ENCODE results near the gene KTN1.
A peak's percentile ranks its signal among the peaks of the same experiment; 100 is the strongest.

Gene KTN1

DNA sequence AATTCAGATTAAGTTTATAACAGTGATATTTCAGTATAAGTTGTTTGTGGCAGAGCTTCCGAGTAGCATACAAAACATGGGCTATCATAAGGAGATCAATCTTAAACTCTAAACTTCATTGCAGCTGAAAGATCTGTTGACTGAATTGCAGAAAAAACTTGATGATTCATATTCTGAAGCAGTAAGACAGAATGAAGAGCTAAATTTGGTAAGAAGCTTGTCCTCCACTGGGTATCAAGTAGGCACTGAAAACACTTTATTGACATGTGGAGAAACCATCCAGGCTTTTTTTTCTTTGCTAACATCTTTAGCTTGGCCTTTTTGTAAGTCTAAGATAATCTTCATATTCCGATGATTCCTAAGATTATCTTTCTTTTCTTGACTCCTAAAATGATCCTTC lies 93.0 kb downstream of the KTN1 start:
- no peak for DNase-seq

DNA sequence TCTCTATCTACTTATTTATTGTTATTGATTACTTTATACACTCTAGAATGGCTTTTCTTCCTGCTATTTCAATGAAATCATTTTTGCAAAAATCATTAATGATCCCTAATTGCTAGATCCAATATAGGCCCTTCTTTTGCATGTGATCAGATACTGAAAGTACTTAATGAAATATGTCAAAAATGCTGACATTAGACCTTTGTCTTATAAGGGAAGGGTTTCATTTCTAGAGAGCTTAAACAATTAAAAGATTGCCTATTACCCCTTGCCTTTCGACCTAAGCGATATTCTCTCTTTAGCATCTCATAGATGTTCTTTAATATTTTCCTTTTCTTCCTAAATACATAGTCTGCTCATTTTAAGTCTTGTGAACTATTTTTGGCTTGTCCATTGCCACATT lies 101.1 kb downstream of the KTN1 start:
- no peak for DNase-seq

GRCh38 chr14:55684956-55685584 lies 105.1 kb downstream of the KTN1 start:
- DNase-seq = no peak

- DNase-seq = no peak
These were observed 106.7 kb downstream of the KTN1 start for GRCh38 chr14:55686713-55687112.

DNA sequence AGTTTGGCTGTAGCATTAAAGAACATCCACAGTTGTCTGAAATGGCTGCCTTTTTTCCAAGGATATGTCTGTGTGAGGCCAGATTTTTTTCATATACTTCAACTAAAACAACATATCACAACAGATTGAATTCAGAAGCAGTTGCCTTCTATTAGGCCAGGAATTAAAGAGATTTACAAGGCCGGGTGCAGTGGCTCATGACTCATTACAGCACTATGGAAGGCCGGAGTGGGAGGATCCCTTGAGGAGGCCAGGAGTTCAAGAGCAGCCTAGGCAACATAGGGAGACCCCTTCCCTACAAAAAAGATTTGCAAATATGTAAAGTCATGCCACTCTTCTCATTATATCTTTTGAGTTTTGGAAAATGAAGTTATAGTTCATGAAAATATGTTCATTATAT lies 108.6 kb downstream of the KTN1 start:
- no peak for DNase-seq

GRCh38 chr14:55689981-55690871 lies 110.2 kb downstream of the KTN1 start:
- no peak for DNase-seq

DNA sequence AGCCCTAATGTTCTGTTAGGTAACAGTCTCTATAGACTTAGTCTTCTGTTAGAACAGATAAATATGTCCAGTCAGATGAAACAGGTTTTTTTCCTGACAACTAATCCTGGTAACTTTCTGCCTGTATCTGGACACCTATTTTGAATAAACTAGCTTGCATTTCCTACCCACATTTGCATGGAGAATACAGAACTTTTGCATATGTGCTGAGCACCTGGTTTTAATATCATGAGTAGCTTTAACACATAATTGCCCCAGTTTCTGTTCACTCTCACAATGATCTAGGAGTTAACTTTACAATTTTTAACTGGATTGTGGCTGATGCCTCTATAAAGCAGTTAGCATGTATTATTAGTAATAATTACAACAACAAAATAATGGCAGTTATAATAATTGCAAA lies 111.7 kb downstream of the KTN1 start:
- no peak for DNase-seq

DNA sequence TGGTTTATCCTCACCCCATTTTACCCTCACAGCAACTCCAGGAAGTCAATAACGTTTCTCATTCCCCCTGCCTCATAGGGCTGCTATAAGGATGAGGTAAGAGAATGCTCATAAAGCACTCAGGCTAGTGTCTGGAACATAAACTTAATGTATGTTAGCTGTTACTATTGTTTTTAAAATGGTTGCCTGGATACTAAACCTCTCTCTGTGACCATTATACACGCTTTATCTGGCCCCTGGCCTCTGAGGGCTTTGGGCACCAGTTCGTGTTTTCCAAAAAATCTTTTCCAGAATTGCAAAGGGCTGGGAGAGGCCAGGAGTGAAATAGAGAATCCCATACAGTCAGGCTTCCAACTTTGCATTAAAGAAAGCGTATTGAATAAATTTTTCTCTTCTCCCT lies 113.9 kb downstream of the KTN1 start:
- DNase-seq = no peak

- DNase-seq = no peak
These were observed 117.4 kb downstream of the KTN1 start for GRCh38 chr14:55697414-55697861.

- DNase-seq = no peak
These were observed 118.0 kb downstream of the KTN1 start for GRCh38 chr14:55698051-55698450.

GRCh38 chr14:55699131-55700057 lies 119.4 kb downstream of the KTN1 start:
- DNase-seq = peak in 1 of 56 donors; percentile 33

GRCh38 chr14:55701638-55702037 lies 121.6 kb downstream of the KTN1 start:
- no peak for DNase-seq

- no peak for DNase-seq
These were observed 122.5 kb downstream of the KTN1 start for GRCh38 chr14:55702511-55702910.

DNA sequence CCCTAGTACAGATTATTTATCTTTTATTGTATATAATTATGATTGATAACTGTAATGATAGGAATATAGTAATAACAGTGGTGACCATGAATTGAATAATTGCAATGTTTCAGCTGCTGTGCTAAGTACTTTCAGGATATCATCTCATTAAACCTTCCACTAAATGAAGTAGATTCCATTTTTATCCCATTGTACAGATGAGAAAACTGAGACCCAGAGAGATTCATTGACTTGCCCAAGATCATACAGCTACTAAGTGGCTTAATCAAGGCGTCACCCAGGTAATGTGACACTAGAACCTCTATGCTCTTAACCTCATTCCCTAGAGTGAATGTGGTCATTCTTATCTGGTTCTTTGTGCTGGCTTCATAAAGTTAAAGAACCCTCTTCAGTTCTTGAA lies 124.6 kb downstream of the KTN1 start:
- no peak for DNase-seq

- no peak for DNase-seq
These were observed 125.8 kb downstream of the KTN1 start for GRCh38 chr14:55705651-55706364.

DNA sequence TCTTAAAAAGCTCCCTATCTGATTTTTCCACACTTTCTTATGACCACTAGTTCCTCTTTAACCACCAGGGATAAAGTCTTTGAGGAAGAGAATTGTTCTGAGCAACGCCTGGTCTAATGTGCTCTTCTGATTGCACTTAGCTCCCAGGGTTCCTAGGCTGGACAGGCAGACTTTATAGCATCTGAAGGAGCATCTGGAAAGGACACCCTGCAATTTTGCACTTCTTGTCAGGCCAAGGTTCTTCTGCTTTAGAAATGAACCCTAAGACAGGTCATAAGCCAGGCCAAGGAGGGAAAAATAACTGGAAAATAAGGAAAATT lies 126.3 kb downstream of the KTN1 start:
- no peak for DNase-seq

- DNase-seq = no peak
These were observed 126.9 kb downstream of the KTN1 start for GRCh38 chr14:55706893-55707292.

GRCh38 chr14:55707365-55707804 lies 127.4 kb downstream of the KTN1 start:
- DNase-seq = no peak

GRCh38 chr14:55710506-55711041 lies 130.6 kb downstream of the KTN1 start:
- DNase-seq = no peak

GRCh38 chr14:55711175-55711811 lies 131.3 kb downstream of the KTN1 start:
- no peak for DNase-seq

All from nucleus accumbens (tissue), 56 donors.